Epithelial cell of prostate (primary cell): Measurements from ENCODE around the gene CD34.

Source experiments
- DNase-seq: peaks from one replicate; pipeline ENCODE4 v3.0.0-alpha.2; 2011; ENCODE audit warnings: low read depth, low spot score
- H3K27ac ChIP-seq: fragments of 450-650 bp; 2 replicates; pipeline ENCODE4 v1.5.1; 2017; ENCODE audit warnings: mild to moderate bottlenecking

CD34 gene

DNA sequence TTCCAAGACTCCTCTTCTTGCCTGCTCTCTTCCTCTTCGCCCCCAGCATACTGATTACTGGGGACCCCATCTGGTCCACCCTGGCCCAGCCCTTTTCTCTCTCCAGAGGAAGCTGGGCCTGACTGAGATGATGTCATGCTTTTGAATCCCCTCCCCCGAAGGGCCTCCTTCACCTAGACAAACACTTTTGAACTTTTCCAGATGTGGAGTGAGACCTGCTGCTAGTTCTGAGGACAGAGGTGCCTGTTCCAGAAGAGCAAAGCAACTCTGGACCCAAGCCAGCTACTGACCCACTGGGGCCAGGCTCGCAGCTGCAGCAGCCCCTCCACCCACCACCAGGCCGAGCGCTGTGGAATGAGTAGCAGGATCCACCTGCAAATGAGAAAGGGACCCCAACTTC is 8.4 kb downstream of the CD34 start:
- no peak overlapping the region for H3K27ac ChIP-seq
- DNase-seq, result no peak

- DNase-seq, result no peak
- H3K27ac ChIP-seq, result no peak overlapping the region
These were observed 9.8 kb downstream of the CD34 start for GRCh38 chr1:207901041-207901653.

DNA sequence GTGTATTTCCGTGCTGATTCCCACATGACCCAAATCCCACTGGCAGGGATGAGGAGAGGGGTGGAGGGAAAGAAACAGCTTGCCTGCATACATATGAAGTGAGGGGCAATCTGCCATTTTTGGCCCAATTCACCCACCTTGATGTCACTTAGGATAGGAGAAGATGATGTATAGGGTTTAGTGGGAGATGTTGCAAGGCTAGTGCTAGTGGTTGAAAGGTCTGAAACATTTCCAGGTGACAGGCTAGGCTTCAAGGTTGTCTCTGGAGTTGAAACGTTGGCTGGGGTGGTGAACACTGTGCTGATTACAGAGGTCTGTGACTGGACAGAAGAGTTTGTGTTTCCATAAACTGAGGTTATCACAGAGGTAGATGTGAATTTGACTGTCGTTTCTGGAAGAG is 12.1 kb downstream of the CD34 start:
- no peak overlapping the region for H3K27ac ChIP-seq
- DNase-seq, result no peak

DNA sequence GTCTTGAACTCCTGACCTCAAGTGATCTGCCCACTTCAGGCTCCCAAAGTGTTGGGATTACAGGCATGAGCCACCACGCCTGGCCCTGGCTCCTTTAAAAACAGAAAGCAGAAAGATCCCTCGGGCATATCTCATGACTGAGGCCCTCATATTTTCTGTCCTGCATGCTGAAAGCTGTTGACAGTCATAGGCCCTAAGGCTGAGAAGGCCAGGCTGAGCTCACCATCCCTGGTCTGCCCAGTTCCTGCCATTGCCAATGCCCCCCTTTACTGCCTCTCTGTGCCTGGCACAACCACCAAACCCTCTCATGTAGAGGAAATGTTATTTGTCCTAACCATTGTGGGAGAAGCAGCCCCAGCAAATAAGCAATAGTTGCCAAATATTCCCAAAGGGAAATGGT is 12.7 kb downstream of the CD34 start:
- no peak for DNase-seq
- H3K27ac ChIP-seq, result no peak overlapping the region

GRCh38 chr1:207897188-207897587 is 13.7 kb downstream of the CD34 start:
- H3K27ac ChIP-seq, result no peak overlapping the region
- no peak for DNase-seq

DNA sequence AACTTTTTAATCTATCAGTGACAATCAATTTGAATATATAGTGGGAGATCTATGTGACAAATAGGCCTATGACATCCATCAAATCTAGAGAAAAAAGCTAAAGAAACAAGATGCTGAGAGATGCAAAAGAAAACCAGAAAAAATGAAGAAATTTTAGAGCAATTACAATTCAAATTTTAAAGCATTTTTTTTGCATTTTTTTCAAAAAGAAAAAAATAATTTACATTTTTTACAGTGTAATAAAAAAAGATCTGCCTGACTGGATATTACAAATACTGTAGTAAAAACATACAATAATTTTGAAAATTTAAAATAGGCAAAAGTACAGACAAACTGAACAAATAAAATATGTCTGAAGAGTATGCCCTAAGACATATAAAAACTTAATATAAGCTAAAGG is 14.4 kb downstream of the CD34 start:
- no peak overlapping the region for H3K27ac ChIP-seq
- DNase-seq, result no peak

- DNase-seq, result no peak
- no peak overlapping the region for H3K27ac ChIP-seq
These were observed 16.2 kb downstream of the CD34 start for GRCh38 chr1:207894704-207895103.

GRCh38 chr1:207893737-207894582 is 17.0 kb downstream of the CD34 start:
- DNase-seq, result no peak
- H3K27ac ChIP-seq, result no peak overlapping the region

DNA sequence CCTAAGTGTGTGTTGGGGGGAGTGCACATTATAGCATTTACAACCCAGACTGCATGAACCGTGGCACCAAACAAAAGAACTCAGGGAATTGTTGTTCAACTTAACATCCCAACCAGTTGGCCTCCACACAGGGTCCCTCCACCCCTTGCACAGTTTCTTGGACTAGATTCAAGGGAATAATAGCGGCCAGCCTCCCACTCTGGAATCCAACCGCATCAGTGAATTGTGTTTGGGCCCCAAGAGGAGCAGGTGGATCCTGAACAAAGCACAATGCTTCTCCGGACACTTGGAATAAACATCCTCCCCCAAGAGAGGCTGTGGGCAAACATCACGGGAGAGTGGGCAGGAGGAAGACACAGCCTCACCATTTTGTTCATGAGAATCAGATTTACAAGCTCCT is 18.2 kb downstream of the CD34 start:
- H3K27ac ChIP-seq, result no peak overlapping the region
- no peak for DNase-seq

GRCh38 chr1:207891148-207891547 is 19.8 kb downstream of the CD34 start:
- H3K27ac ChIP-seq, result no peak overlapping the region
- DNase-seq, result no peak

DNA sequence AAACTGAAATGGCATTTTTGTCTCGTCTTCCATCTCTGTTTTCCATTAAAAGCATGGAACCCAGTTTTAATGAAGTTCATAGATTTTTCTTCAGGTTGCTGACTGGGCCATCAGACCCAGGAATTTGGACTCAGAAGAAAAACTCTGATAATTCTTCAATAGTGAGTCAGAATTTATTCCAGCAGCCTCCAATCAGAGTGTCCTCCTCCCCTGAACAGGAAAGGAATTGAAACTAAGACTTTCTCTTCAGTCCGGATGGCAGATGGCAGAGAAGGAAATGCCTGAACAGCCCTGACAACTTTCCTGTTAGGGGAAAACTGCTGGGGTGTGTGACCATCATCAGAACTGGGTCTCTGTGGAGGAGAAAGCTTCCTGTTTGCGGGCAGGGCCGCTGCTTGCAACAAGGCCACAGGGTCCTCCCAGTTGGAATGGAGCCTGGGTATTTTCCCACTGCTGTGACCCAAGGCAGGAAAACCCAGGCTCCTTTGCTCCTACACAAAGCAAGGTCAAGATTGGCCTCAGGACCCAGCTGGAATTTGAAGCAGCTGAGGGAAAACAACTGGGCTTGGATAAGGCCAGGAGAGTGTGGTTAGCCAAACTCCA is 20.7 kb downstream of the CD34 start:
- peak overlapping the region; percentile 46 for H3K27ac ChIP-seq
- no peak for DNase-seq

DNA sequence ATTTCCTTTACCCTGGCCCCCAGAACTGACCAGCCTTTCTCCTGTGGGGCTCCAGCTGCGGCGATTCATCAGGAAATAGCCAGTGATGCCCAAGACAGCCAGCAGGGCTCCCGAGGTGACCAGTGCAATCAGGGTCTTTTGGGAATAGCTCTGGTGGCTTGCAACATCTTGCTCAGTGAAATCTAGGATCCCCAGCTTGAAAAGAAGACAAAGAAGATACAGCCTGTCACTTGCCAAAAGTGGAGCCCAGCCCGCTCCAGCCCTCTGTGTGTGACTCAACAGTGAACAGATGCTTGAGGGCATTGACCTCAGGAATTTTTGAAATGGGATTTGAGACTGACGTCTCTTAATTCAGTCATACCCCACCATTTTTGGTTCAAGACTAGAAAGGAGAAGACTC is 22.3 kb downstream of the CD34 start:
- H3K27ac ChIP-seq, result no peak overlapping the region
- no peak for DNase-seq

- no peak overlapping the region for H3K27ac ChIP-seq
- no peak for DNase-seq
These were observed 23.3 kb downstream of the CD34 start for GRCh38 chr1:207887542-207888201.

GRCh38 chr1:207886227-207886626 is 24.7 kb downstream of the CD34 start:
- no peak overlapping the region for H3K27ac ChIP-seq
- DNase-seq, result no peak

- no peak overlapping the region for H3K27ac ChIP-seq
- no peak for DNase-seq
These were observed 25.5 kb downstream of the CD34 start for GRCh38 chr1:207885129-207886032.

DNA sequence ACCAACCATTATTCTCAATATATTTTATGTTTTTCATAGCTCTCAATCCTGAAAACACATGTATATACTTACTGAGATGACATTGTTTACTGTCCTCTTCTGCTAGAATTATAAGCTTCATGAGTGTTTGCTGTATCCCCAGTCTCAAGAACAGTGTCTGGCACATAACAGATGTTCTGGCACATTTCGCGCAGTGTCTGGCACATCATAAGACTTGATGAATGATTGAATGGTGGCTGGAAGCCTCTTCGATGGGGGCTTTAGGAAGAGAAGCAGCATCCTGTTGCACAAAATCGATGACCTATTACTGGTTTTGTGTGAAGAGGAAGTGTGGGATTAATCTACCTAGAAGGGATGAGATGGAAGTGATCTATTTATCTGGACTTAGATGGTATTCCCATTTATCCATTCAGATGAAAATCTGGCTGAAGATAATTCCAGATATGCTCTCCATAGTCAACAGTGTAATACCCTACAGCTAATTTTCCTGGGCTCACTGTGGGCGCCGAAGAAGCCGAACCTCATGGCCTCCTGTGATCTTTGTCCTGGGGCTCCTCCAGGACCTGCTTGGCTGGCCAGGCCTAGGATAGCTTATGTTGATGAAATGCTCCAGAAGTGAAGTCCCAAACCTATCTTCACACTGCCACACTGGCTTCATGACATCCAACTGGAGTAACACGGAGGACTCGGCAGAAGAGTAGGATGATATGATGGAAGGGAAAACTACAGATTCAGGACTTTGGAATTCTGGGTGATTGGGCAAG is 26.5 kb downstream of the CD34 start:
- no peak for DNase-seq
- no peak overlapping the region for H3K27ac ChIP-seq

DNA sequence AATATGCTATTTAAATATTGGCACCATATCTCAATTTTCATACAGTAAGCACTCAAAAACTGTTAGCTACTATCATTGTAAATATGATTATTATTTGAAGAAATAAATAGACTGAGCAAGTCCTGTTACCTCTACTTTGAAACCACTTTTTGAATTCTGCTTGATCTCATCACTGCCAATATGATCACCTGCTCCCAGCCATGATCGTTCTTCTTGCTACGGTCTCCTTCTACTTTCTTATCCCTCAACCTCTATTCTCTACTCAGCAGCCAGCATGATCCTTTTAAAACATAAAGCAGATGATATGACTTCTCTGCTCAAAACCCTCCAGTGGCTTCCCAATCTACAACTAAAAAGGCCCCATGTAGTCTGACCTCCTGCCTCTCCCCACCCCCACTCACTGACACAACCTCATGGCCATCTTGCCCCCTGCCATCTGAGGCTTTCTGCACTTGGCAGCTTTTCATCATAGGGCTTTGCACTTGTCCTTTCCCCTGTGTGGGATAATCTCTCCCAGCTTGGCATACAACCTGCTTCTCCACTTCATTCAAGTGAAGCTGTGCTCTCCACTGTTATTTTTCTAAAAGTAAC is 27.2 kb downstream of the CD34 start:
- no peak for DNase-seq
- H3K27ac ChIP-seq, result no peak overlapping the region

- H3K27ac ChIP-seq, result no peak overlapping the region
- DNase-seq, result no peak
These were observed 27.7 kb downstream of the CD34 start for GRCh38 chr1:207883104-207883651.

GRCh38 chr1:207882692-207883091 is 28.2 kb downstream of the CD34 start:
- H3K27ac ChIP-seq, result no peak overlapping the region
- no peak for DNase-seq
